ENCODE results near the gene TMEM106B.

- TF ChIP-seq CTCF (IDR thresholded peaks at IDR 0.05) (no peak), POLR2A (IDR thresholded peaks at IDR 0.05) (no peak), POLR2AphosphoS5 (IDR thresholded peaks at IDR 0.05) (no peak)
These were observed 33.6 kb downstream of the TMEM106B start for GRCh38 chr7:12244694-12245093.

Measured in suprapubic skin (tissue), 4 donors.